Adrenal gland (tissue), 5 donors: ENCODE measurements around the gene PLS1.

ENCODE experiments used
- POLR2A ChIP-seq, 2 donors: fragments of 450-650 bp; IDR thresholded peaks; one replicate each; pipeline ENCODE4 v1.6.1; 2017; ENCODE audit warnings: antibody characterized with exemption in 2 of 2, mild to moderate bottlenecking in 2 of 2, moderate library complexity in 1 of 2
- TF ChIP-seq, protein P1 (sequence below), 6 experiments: fragments of 450-650 bp in 4 of 6; fragments of 200-600 bp in 2 of 6; sonication (generic) in 1 of 6; IDR thresholded peaks; 1 replicate in 5 of 6; 2 replicates in 1 of 6; pipeline versions ENCODE4 v1.5.1 to v1.8.0; 2016 to 2021; ENCODE audit warnings: antibody characterized with exemption in 6 of 6, mild to moderate bottlenecking in 2 of 6, moderate library complexity in 1 of 6
- donor health status: DM: no; HTN: no; CAD: no.

DNA sequence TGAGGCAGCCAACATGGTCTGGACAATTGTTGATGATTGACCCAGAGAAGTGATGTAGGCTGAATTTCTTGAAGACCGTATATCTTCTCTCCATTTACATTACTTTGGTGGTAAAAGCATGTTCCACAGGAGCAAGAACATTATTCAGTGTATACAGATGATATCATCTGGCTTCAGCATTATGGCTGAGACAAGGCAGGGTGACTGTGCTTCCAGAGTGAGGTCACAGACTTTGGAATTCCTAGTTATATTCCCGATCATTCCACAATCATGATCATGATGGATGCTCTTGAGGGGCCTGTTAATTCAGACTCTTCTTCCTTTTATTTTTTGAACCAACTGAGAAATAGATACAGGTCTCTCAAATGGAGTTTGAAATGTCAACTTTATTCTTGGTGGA lies 19.0 kb downstream of the PLS1 start:
- TF ChIP-seq, protein P1, sequence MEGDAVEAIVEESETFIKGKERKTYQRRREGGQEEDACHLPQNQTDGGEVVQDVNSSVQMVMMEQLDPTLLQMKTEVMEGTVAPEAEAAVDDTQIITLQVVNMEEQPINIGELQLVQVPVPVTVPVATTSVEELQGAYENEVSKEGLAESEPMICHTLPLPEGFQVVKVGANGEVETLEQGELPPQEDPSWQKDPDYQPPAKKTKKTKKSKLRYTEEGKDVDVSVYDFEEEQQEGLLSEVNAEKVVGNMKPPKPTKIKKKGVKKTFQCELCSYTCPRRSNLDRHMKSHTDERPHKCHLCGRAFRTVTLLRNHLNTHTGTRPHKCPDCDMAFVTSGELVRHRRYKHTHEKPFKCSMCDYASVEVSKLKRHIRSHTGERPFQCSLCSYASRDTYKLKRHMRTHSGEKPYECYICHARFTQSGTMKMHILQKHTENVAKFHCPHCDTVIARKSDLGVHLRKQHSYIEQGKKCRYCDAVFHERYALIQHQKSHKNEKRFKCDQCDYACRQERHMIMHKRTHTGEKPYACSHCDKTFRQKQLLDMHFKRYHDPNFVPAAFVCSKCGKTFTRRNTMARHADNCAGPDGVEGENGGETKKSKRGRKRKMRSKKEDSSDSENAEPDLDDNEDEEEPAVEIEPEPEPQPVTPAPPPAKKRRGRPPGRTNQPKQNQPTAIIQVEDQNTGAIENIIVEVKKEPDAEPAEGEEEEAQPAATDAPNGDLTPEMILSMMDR (IDR thresholded peaks at IDR 0.05), result no peak
- TF ChIP-seq POLR2A (IDR thresholded peaks at IDR 0.05), result no peak
